Calu3 (cell line): ENCODE measurements around the gene PTPN20. TPM values are rescaled to one million over a fixed set of nuclear protein-coding genes. Genes with fewer than 3 reads are reported as not detected.

Source experiments
- BruUV-seq: library from RNA; stranded (reverse); fragments of 400-500 nt; replicated peaks from 2 replicates; lab custom pipeline; 2021; lab: Mats Ljungman, UMichigan
- CTCF ChIA-PET: fragments of 300-600 bp; sonication (Branson Sonifier 250); formaldehyde crosslinking; loops from one replicate; lab custom pipeline; 2022; ENCODE audit warnings: antibody characterized with exemption; lab: Charles Lee
- DNase-seq: peaks from one replicate; pipeline ENCODE4 v3.0.0; 2022
- H3K27ac Mint-ChIP-seq: one replicate; pipeline ENCODE4 v1.8.0; 2022; ENCODE audit warnings: mixed read lengths; ENCODE audit not compliant: unreplicated experiment
- H3K27me3 Mint-ChIP-seq: one replicate; pipeline ENCODE4 v1.8.0; 2022; ENCODE audit warnings: mixed read lengths; ENCODE audit not compliant: unreplicated experiment
- H3K36me3 Mint-ChIP-seq: one replicate; pipeline ENCODE4 v1.8.0; 2022; ENCODE audit warnings: mild to moderate bottlenecking, moderate library complexity, mixed read lengths; ENCODE audit not compliant: insufficient read depth, unreplicated experiment
- H3K4me1 Mint-ChIP-seq: one replicate; pipeline ENCODE4 v1.8.0; 2022; ENCODE audit warnings: mild to moderate bottlenecking, low read depth, mixed read lengths; ENCODE audit not compliant: unreplicated experiment
- H3K4me3 Mint-ChIP-seq: one replicate; pipeline ENCODE4 v1.8.0; 2022; ENCODE audit warnings: mild to moderate bottlenecking, low read depth, moderate library complexity, mixed read lengths; ENCODE audit not compliant: unreplicated experiment
- H3K9me3 Mint-ChIP-seq: one replicate; pipeline ENCODE4 v1.8.0; 2022; ENCODE audit warnings: low read depth, mixed read lengths; ENCODE audit not compliant: unreplicated experiment
- CTCF ChIP-seq: fragments of 200-600 bp; IDR thresholded peaks from one replicate; pipeline ENCODE4 v1.8.0; 2022; ENCODE audit warnings: antibody characterized with exemption; ENCODE audit not compliant: unreplicated experiment
- intact Hi-C: fragments of 100-400 bp; cut with micrococcal nuclease; formaldehyde crosslinking; loops from one replicate; pipeline ENCODE4 v1.10.0; 2022; ENCODE audit not compliant: unreplicated experiment
- total RNA-seq: library from RNA; stranded (reverse); gene quantifications from 2 replicates; pipeline ENCODE4 v1.2.3, GENCODE V29; 2022

PTPN20 gene
- total RNA-seq, 1 experiment from 2014 or later: 7.1 TPM

GRCh38 chr10:47048526-47048905 is 137.3 kb downstream of the PTPN20 start:
- no peak for TF ChIP-seq CTCF
- no TSS peak for BruUV-seq
- no peaks in the 10 kb centered on the region for H3K9me3 Mint-ChIP-seq
- H3K27ac Mint-ChIP-seq: no peak overlapping the region
- H3K27me3 Mint-ChIP-seq: peaks cover 34% of the 10 kb centered on the region
- no peak overlapping the region for H3K4me3 Mint-ChIP-seq
- no peaks in the 10 kb centered on the region for H3K4me1 Mint-ChIP-seq
- CTCF ChIA-PET: interaction anchor here (1.2 to 4.2 kb wide), 5 partner anchors 9 to 292 kb away, joined by 3 to 81 read pairs (median 7); no protein-coding TSS in a partner anchor
- no peaks in the 10 kb centered on the region for H3K36me3 Mint-ChIP-seq
- intact Hi-C loops: loop anchor here (10.0 kb wide), 1 partner anchor 146 kb away; no protein-coding TSS in a partner anchor
- DNase-seq: no peak

GRCh38 chr10:47049056-47049851 is 138.0 kb downstream of the PTPN20 start:
- no peak overlapping the region for H3K27ac Mint-ChIP-seq
- CTCF ChIA-PET: interaction anchor here (4.2 kb wide), 1 partner anchor 263 kb away, joined by 81 read pairs; no protein-coding TSS in a partner anchor
- peaks cover 27% of the 10 kb centered on the region for H3K27me3 Mint-ChIP-seq
- no peak overlapping the region for H3K4me3 Mint-ChIP-seq
- intact Hi-C loops: loop anchor here (10.0 kb wide), 1 partner anchor 146 kb away; no protein-coding TSS in a partner anchor
- no peaks in the 10 kb centered on the region for H3K4me1 Mint-ChIP-seq
- H3K36me3 Mint-ChIP-seq: no peaks in the 10 kb centered on the region
- BruUV-seq: no TSS peak
- H3K9me3 Mint-ChIP-seq: no peaks in the 10 kb centered on the region
- DNase-seq: no peak
- no peak for TF ChIP-seq CTCF

GRCh38 chr10:47049906-47050305 is 138.7 kb downstream of the PTPN20 start:
- H3K4me1 Mint-ChIP-seq: no peaks in the 10 kb centered on the region

More at GRCh38 chr10:47049906-47050305, 138.7 kb downstream of the PTPN20 start:
- Mint-ChIP-seq H3K36me3 (no peaks in the 10 kb centered on the region), H3K27ac (no peak overlapping the region), H3K9me3 (no peaks in the 10 kb centered on the region), H3K27me3 (peaks cover 27% of the 10 kb centered on the region), H3K4me3 (no peak overlapping the region)
- no peak for DNase-seq
- TF ChIP-seq CTCF: no peak
- CTCF ChIA-PET: interaction anchor here (4.2 kb wide), 1 partner anchor 262 kb away, joined by 81 read pairs; no protein-coding TSS in a partner anchor
- intact Hi-C loops: loop anchor here (10.0 kb wide), 1 partner anchor 145 kb away; no protein-coding TSS in a partner anchor
- no TSS peak for BruUV-seq
